ENCODE results near the gene SNRNP70. TPM values are rescaled to one million over a fixed set of nuclear protein-coding genes. Genes with fewer than 3 reads are reported as not detected.

The SNRNP70 gene
- total RNA-seq, 1 experiment from 2014 or later = 259 TPM

DNA sequence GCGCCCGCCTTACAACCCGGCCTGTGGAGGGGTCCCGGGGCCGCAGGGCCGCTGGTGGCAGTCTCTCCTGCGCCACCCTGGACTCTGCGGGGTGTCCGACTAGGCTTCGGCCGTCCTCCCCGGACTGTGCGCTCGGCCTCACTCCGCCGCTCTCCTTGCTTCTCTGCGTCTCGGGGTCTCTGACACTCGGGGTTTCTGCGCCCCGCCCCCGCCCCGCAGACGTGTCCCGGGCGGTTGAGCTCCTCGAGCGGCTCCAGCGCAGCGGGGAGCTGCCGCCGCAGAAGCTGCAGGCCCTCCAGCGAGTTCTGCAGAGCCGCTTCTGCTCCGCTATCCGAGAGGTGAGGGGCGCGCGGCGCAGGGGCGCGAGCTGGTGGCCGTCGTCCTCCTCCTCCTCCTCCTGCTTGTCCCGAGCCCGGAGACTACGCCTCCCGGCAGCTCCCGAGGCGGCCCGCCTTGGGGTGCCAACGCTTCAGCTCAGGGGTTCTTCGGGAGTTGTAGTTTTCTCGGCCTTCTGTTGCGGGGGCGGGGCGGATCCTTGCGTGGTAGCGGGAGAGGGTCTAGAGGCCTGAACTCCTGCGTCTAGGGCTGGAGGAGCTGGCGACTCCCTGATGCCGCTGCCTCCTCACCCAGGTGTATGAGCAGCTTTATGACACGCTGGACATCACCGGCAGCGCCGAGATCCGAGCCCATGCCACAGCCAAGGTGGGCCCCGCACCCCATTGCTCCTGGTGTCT lies 29.5 kb downstream of the SNRNP70 start:
- TF ChIP-seq, protein P1, sequence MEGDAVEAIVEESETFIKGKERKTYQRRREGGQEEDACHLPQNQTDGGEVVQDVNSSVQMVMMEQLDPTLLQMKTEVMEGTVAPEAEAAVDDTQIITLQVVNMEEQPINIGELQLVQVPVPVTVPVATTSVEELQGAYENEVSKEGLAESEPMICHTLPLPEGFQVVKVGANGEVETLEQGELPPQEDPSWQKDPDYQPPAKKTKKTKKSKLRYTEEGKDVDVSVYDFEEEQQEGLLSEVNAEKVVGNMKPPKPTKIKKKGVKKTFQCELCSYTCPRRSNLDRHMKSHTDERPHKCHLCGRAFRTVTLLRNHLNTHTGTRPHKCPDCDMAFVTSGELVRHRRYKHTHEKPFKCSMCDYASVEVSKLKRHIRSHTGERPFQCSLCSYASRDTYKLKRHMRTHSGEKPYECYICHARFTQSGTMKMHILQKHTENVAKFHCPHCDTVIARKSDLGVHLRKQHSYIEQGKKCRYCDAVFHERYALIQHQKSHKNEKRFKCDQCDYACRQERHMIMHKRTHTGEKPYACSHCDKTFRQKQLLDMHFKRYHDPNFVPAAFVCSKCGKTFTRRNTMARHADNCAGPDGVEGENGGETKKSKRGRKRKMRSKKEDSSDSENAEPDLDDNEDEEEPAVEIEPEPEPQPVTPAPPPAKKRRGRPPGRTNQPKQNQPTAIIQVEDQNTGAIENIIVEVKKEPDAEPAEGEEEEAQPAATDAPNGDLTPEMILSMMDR (IDR thresholded peaks at IDR 0.05; ENCODE audit: insufficient read depth in 1 of 2, low read depth in 1 of 2, low read length in 1 of 2, severe bottlenecking in 1 of 2, unreplicated experiment in 1 of 2) = no peak
- peak overlapping the region; percentile 95 for H3K4me3 Mint-ChIP-seq (ENCODE audit: unreplicated experiment)
- no peaks in the 10 kb centered on the region for H3K9me3 Mint-ChIP-seq (ENCODE audit: unreplicated experiment)
- intact Hi-C loops (cut with micrococcal nuclease; ENCODE audit: unreplicated experiment) = loop anchor here (5.0 kb wide), 1 partner anchor 83 kb away; no protein-coding TSS in a partner anchor
- DNase-seq = peak; percentile 61 to 65
- BruUV-seq (replicated peaks) = no TSS peak
- no peaks in the 10 kb centered on the region for H3K27me3 Mint-ChIP-seq (ENCODE audit: insufficient read depth, unreplicated experiment)
- no peaks in the 10 kb centered on the region for H3K36me3 ChIP-seq (ENCODE audit: control insufficient read depth, insufficient read depth, low read length)
- H3K27ac Mint-ChIP-seq (ENCODE audit: unreplicated experiment) = no peak overlapping the region
- ChIA-PET CTCF (interaction anchor here (0.6 to 3.0 kb wide), 13 partner anchors 8 to 1678 kb away, joined by 3 to 54 read pairs (median 5); partner anchors contain the start of gene BAX), POLR2A (interaction anchor here (0.5 to 1.9 kb wide), 8 partner anchors 11 to 338 kb away, joined by 3 to 13 read pairs (median 3); partner anchors contain the start of genes ALDH16A1 and RUVBL2)
- H3K4me3 ChIP-seq (ENCODE audit: low read depth, low read length) = peak overlapping the region; percentile 92
- H3K9me3 ChIP-seq = no peaks in the 10 kb centered on the region
- H3K4me1 Mint-ChIP-seq (ENCODE audit: low read depth, unreplicated experiment) = peaks cover 32% of the 10 kb centered on the region
- peaks cover 18% of the 10 kb centered on the region for H3K4me1 ChIP-seq
- H3K27me3 ChIP-seq (replicated peaks; ENCODE audit: control insufficient read depth, insufficient read depth, low read length) = no peaks in the 10 kb centered on the region
- peaks cover 24% of the 10 kb centered on the region for H3K36me3 Mint-ChIP-seq (ENCODE audit: insufficient read depth, unreplicated experiment)

GRCh38 chr19:49116544-49116943 lies 31.3 kb downstream of the SNRNP70 start:
- intact Hi-C loops (cut with micrococcal nuclease; ENCODE audit: unreplicated experiment) = loop anchor here (5.0 kb wide), 1 partner anchor 81 kb away; no protein-coding TSS in a partner anchor
- no peaks in the 10 kb centered on the region for H3K36me3 ChIP-seq (ENCODE audit: control insufficient read depth, insufficient read depth, low read length)
- H3K4me1 ChIP-seq = peaks cover 18% of the 10 kb centered on the region
- Mint-ChIP-seq H3K4me3 (ENCODE audit: unreplicated experiment) (peak overlapping the region; percentile 94), H3K36me3 (ENCODE audit: insufficient read depth, unreplicated experiment) (peaks cover 24% of the 10 kb centered on the region), H3K4me1 (ENCODE audit: low read depth, unreplicated experiment) (peaks cover 38% of the 10 kb centered on the region), H3K27ac (ENCODE audit: unreplicated experiment) (no peak overlapping the region), H3K9me3 (ENCODE audit: unreplicated experiment) (no peaks in the 10 kb centered on the region), H3K27me3 (ENCODE audit: insufficient read depth, unreplicated experiment) (peaks cover 4% of the 10 kb centered on the region)
- ChIA-PET POLR2A (no interaction called here), CTCF (interaction anchor here (0.7 kb wide), 1 partner anchor 524 kb away, joined by 4 read pairs; the partner anchor contains the start of gene RRAS)
- no TSS peak for BruUV-seq (replicated peaks)
- no peak for DNase-seq
- H3K9me3 ChIP-seq = no peaks in the 10 kb centered on the region
- H3K27me3 ChIP-seq (replicated peaks; ENCODE audit: control insufficient read depth, insufficient read depth, low read length) = no peaks in the 10 kb centered on the region
- TF ChIP-seq, protein P1 (IDR thresholded peaks at IDR 0.05; ENCODE audit: insufficient read depth in 1 of 2, low read depth in 1 of 2, low read length in 1 of 2, severe bottlenecking in 1 of 2, unreplicated experiment in 1 of 2) = no peak
- H3K4me3 ChIP-seq (ENCODE audit: low read depth, low read length) = no peak overlapping the region

GRCh38 chr19:49117677-49118564 lies 32.7 kb downstream of the SNRNP70 start:
- Mint-ChIP-seq H3K27ac (ENCODE audit: unreplicated experiment) (peak overlapping the region; percentile 85), H3K4me3 (ENCODE audit: unreplicated experiment) (peak overlapping the region; percentile 94), H3K36me3 (ENCODE audit: insufficient read depth, unreplicated experiment) (peaks cover 24% of the 10 kb centered on the region), H3K4me1 (ENCODE audit: low read depth, unreplicated experiment) (peaks cover 38% of the 10 kb centered on the region), H3K9me3 (ENCODE audit: unreplicated experiment) (no peaks in the 10 kb centered on the region), H3K27me3 (ENCODE audit: insufficient read depth, unreplicated experiment) (peaks cover 4% of the 10 kb centered on the region)
- intact Hi-C loops (cut with micrococcal nuclease; ENCODE audit: unreplicated experiment) = loop anchor here (2.0 to 5.0 kb wide), 2 partner anchors 31 to 79 kb away; no protein-coding TSS in a partner anchor
- Histone ChIP-seq H3K4me3 (ENCODE audit: low read depth, low read length) (peak overlapping the region; percentile 88), H3K4me1 (peaks cover 18% of the 10 kb centered on the region), H3K36me3 (ENCODE audit: control insufficient read depth, insufficient read depth, low read length) (no peaks in the 10 kb centered on the region), H3K9me3 (no peaks in the 10 kb centered on the region), H3K27me3 (replicated peaks; ENCODE audit: control insufficient read depth, insufficient read depth, low read length) (no peaks in the 10 kb centered on the region)
- DNase-seq = no peak
- CTCF ChIA-PET = interaction anchor here (0.6 to 1.3 kb wide), 4 partner anchors 20 to 146 kb away, joined by 3 to 6 read pairs (median 4); no protein-coding TSS in a partner anchor
- TF ChIP-seq, protein P1 (IDR thresholded peaks at IDR 0.05; ENCODE audit: insufficient read depth in 1 of 2, low read depth in 1 of 2, low read length in 1 of 2, severe bottlenecking in 1 of 2, unreplicated experiment in 1 of 2) = no peak
- no TSS peak for BruUV-seq (replicated peaks)
- POLR2A ChIA-PET = no interaction called here

All from Caco-2 (cell line).